SK-N-SH treated with all-trans-retinoic acid at 6 μM for 48 hours (cell line): ENCODE data around the gene DDAH1.

Source experiments
- ARNTL ChIP-seq: fragments of 450-650 bp; formaldehyde crosslinking; IDR thresholded peaks from 2 replicates; pipeline ENCODE4 v1.5.0; 2020; ENCODE audit warnings: low read depth, mild to moderate bottlenecking, moderate library complexity, borderline replicate concordance
- CREB5 ChIP-seq: fragments of 250-450 bp; sonication (Bioruptor Pico); IDR thresholded peaks from 2 replicates; pipeline ENCODE4 v1.5.1; 2020; ENCODE audit warnings: low read depth, mild to moderate bottlenecking, moderate library complexity
- CSRNP3 ChIP-seq: fragments of 250-450 bp; sonication (Bioruptor Pico); IDR thresholded peaks from 2 replicates; pipeline ENCODE4 v1.5.1; 2021; ENCODE audit warnings: mild to moderate bottlenecking, moderate library complexity
- ISL1 ChIP-seq: fragments of 250-450 bp; sonication (Bioruptor Pico); IDR thresholded peaks from 2 replicates; pipeline ENCODE4 v2.1.2; 2022; ENCODE audit warnings: mild to moderate bottlenecking, moderate library complexity
- POU6F1 ChIP-seq: fragments of 250-450 bp; sonication (Bioruptor Pico); IDR thresholded peaks from 2 replicates; pipeline ENCODE4 v1.8.0; 2021; ENCODE audit warnings: low read depth, mild to moderate bottlenecking, moderate library complexity, borderline replicate concordance
- PPARA ChIP-seq: fragments of 250-450 bp; sonication (Bioruptor Pico); IDR thresholded peaks from 2 replicates; pipeline ENCODE4 v1.5.0; 2020; ENCODE audit warnings: mild to moderate bottlenecking, borderline replicate concordance
- RARB ChIP-seq: fragments of 250-450 bp; sonication (Bioruptor Pico); IDR thresholded peaks from 2 replicates; pipeline ENCODE4 v1.8.0; 2021; ENCODE audit warnings: mild to moderate bottlenecking, moderate library complexity
- TSHZ2 ChIP-seq: fragments of 250-450 bp; sonication (Bioruptor Pico); IDR thresholded peaks from 2 replicates; pipeline ENCODE4 v1.5.0; 2020; ENCODE audit warnings: mild to moderate bottlenecking, moderate library complexity
- ZC3H10 ChIP-seq: fragments of 250-450 bp; sonication (Bioruptor Pico); IDR thresholded peaks from 2 replicates; pipeline ENCODE4 v1.5.1; 2021; ENCODE audit warnings: mild to moderate bottlenecking, moderate library complexity
- ZFP3 ChIP-seq: fragments of 250-450 bp; sonication (Bioruptor Pico); IDR thresholded peaks from 2 replicates; pipeline ENCODE4 v1.5.0; 2020; ENCODE audit warnings: mild to moderate bottlenecking, moderate library complexity
- ZNF565 ChIP-seq: fragments of 450-650 bp; formaldehyde crosslinking; conservative IDR thresholded peaks from 2 replicates; pipeline ENCODE4 v1.5.0; 2020; ENCODE audit warnings: low read depth, mild to moderate bottlenecking, moderate library complexity
- ZNF70 ChIP-seq: fragments of 450-650 bp; formaldehyde crosslinking; IDR thresholded peaks from 2 replicates; pipeline ENCODE4 v1.5.0; 2020; ENCODE audit warnings: mild to moderate bottlenecking, moderate library complexity

- TF ChIP-seq ZC3H10 (no peak), CREB5 (CRISPR knock-in tag) (no peak), ZFP3 (CRISPR knock-in tag) (no peak), ZNF565 (CRISPR knock-in tag) (no peak), CSRNP3 (CRISPR knock-in tag) (no peak), ARNTL (CRISPR knock-in tag) (no peak), RARB (CRISPR knock-in tag) (no peak), ISL1 (CRISPR knock-in tag) (no peak), TSHZ2 (CRISPR knock-in tag) (no peak), ZNF70 (no peak), PPARA (CRISPR knock-in tag) (no peak), POU6F1 (no peak)
These were observed 187.2 kb downstream of the DDAH1 start for GRCh38 chr1:85277802-85278201.
